KMS-11 (cell line): ENCODE data around the gene RNPS1.

ENCODE experiments used
- H2AFZ ChIP-seq: fragments of 200-600 bp; sonication (generic); 2 replicates; pipeline ENCODE4 v1.6.1; 2016; ENCODE audit warnings: antibody characterized with exemption, mixed run types, low read depth
- H3K27ac ChIP-seq: fragments of 200-600 bp; sonication (generic); 2 replicates; pipeline ENCODE4 v1.6.1; 2016; ENCODE audit warnings: mild to moderate bottlenecking, mixed run types
- H3K27me3 ChIP-seq: fragments of 200-600 bp; sonication (generic); 2 replicates; pipeline ENCODE4 v1.6.1; 2017; ENCODE audit warnings: mild to moderate bottlenecking, low read depth, mixed run types, moderate library complexity; ENCODE audit not compliant: insufficient read depth
- H3K36me3 ChIP-seq: fragments of 200-600 bp; sonication (generic); 2 replicates; pipeline ENCODE4 v1.6.1; 2017; ENCODE audit warnings: mild to moderate bottlenecking, mixed run types; ENCODE audit not compliant: insufficient read depth
- H3K4me1 ChIP-seq: fragments of 200-600 bp; sonication (generic); 2 replicates; pipeline ENCODE4 v1.6.1; 2016; ENCODE audit warnings: mild to moderate bottlenecking, low read depth, mixed run types; ENCODE audit not compliant: poor library complexity, severe bottlenecking
- H3K4me2 ChIP-seq: fragments of 200-600 bp; sonication (generic); 2 replicates; pipeline ENCODE4 v1.7.0; 2016; ENCODE audit warnings: mild to moderate bottlenecking, mixed run types
- H3K4me3 ChIP-seq: fragments of 200-600 bp; sonication (generic); IDR thresholded peaks from 2 replicates; pipeline ENCODE4 v1.6.1; 2017; ENCODE audit warnings: low read depth, low read length, mixed read lengths; ENCODE audit not compliant: insufficient read depth
- H3K79me2 ChIP-seq: fragments of 200-600 bp; sonication (generic); 2 replicates; pipeline ENCODE4 v1.6.1; 2016; ENCODE audit warnings: low read depth, mixed run types; ENCODE audit not compliant: insufficient read depth
- H3K9ac ChIP-seq: fragments of 200-600 bp; sonication (generic); 2 replicates; pipeline ENCODE4 v1.6.1; 2016; ENCODE audit warnings: mild to moderate bottlenecking, mixed run types
- H4K20me1 ChIP-seq: fragments of 200-600 bp; sonication (generic); 2 replicates; pipeline ENCODE4 v1.6.1; 2016; ENCODE audit warnings: mild to moderate bottlenecking, mixed run types; ENCODE audit not compliant: insufficient read depth
- CTCF ChIP-seq: fragments of 200-600 bp; sonication (generic); conservative IDR thresholded peaks from 2 replicates; pipeline ENCODE4 v1.6.1; 2017; ENCODE audit warnings: low read depth, mild to moderate bottlenecking, antibody characterized with exemption, low read length, moderate library complexity, mixed read lengths

The RNPS1 gene

GRCh38 chr16:2229091-2229490 is 38.8 kb downstream of the RNPS1 start:
- H3K4me1 ChIP-seq: peaks cover 11% of the 10 kb centered on the region
- no peak overlapping the region for H3K4me3 ChIP-seq
- no peak overlapping the region for H2AFZ ChIP-seq
- no peak overlapping the region for H3K9ac ChIP-seq
- no peaks in the 10 kb centered on the region for H3K36me3 ChIP-seq
- no peak overlapping the region for H3K27ac ChIP-seq
- no peak overlapping the region for H3K4me2 ChIP-seq
- H3K27me3 ChIP-seq: no peaks in the 10 kb centered on the region
- peaks cover 42% of the 10 kb centered on the region for H3K79me2 ChIP-seq
- no peaks in the 10 kb centered on the region for H4K20me1 ChIP-seq
- no peak for TF ChIP-seq CTCF

- Histone ChIP-seq H3K4me1 (peaks cover 11% of the 10 kb centered on the region), H3K27me3 (no peaks in the 10 kb centered on the region), H3K9ac (no peak overlapping the region), H3K36me3 (no peaks in the 10 kb centered on the region), H3K27ac (no peak overlapping the region), H4K20me1 (no peaks in the 10 kb centered on the region), H3K79me2 (peaks cover 48% of the 10 kb centered on the region), H3K4me3 (no peak overlapping the region), H2AFZ (no peak overlapping the region), H3K4me2 (no peak overlapping the region)
- no peak for TF ChIP-seq CTCF
Observed at GRCh38 chr16:2228161-2228824, 39.6 kb downstream of the RNPS1 start.

- TF ChIP-seq CTCF: no peak
- H4K20me1 ChIP-seq: no peaks in the 10 kb centered on the region
- no peaks in the 10 kb centered on the region for H3K27me3 ChIP-seq
- H2AFZ ChIP-seq: no peak overlapping the region
- no peaks in the 10 kb centered on the region for H3K36me3 ChIP-seq
- H3K27ac ChIP-seq: no peak overlapping the region
- no peak overlapping the region for H3K9ac ChIP-seq
- no peak overlapping the region for H3K4me3 ChIP-seq
- peaks cover 48% of the 10 kb centered on the region for H3K79me2 ChIP-seq
- peaks cover 16% of the 10 kb centered on the region for H3K4me1 ChIP-seq
- no peak overlapping the region for H3K4me2 ChIP-seq
Observed at GRCh38 chr16:2226918-2227317, 41.0 kb downstream of the RNPS1 start.

- H3K27me3 ChIP-seq: no peaks in the 10 kb centered on the region
- TF ChIP-seq CTCF: no peak
- no peaks in the 10 kb centered on the region for H3K36me3 ChIP-seq
- no peak overlapping the region for H3K9ac ChIP-seq
- peaks cover 16% of the 10 kb centered on the region for H3K4me1 ChIP-seq
- no peaks in the 10 kb centered on the region for H4K20me1 ChIP-seq
- H3K79me2 ChIP-seq: peaks cover 48% of the 10 kb centered on the region
- H3K4me2 ChIP-seq: no peak overlapping the region
- no peak overlapping the region for H2AFZ ChIP-seq
- H3K4me3 ChIP-seq: no peak overlapping the region
- H3K27ac ChIP-seq: no peak overlapping the region
Observed at GRCh38 chr16:2226245-2226793, 41.6 kb downstream of the RNPS1 start.
